NAMALWA (cell line): ENCODE results near the gene FOXA2.

Experiments
- DNase-seq: peaks from one replicate; pipeline ENCODE4 v3.0.0-alpha.2; 2015; ENCODE audit warnings: low spot score

The FOXA2 gene

GRCh38 chr20:22536956-22537756 is 47.2 kb downstream of the FOXA2 start:
- no peak for DNase-seq

GRCh38 chr20:22536141-22536828 is 48.1 kb downstream of the FOXA2 start:
- no peak for DNase-seq

GRCh38 chr20:22535483-22535882 is 48.9 kb downstream of the FOXA2 start:
- DNase-seq: no peak

GRCh38 chr20:22533823-22534751 is 50.3 kb downstream of the FOXA2 start:
- no peak for DNase-seq

GRCh38 chr20:22532598-22532997 is 51.8 kb downstream of the FOXA2 start:
- no peak for DNase-seq

GRCh38 chr20:22531756-22532155 is 52.6 kb downstream of the FOXA2 start:
- no peak for DNase-seq

- no peak for DNase-seq
These were observed 53.2 kb downstream of the FOXA2 start for GRCh38 chr20:22531056-22531615.
